GM18502 (cell line): ENCODE results near the gene HNRNPH3.

Source experiments
- ATAC-seq: cut with Tn5 transposase; IDR thresholded peaks from one replicate; pipeline ENCODE4 v1.9.1; 2021; ENCODE audit warnings: mild to moderate bottlenecking; ENCODE audit not compliant: unreplicated experiment, poor library complexity

HNRNPH3 gene

DNA sequence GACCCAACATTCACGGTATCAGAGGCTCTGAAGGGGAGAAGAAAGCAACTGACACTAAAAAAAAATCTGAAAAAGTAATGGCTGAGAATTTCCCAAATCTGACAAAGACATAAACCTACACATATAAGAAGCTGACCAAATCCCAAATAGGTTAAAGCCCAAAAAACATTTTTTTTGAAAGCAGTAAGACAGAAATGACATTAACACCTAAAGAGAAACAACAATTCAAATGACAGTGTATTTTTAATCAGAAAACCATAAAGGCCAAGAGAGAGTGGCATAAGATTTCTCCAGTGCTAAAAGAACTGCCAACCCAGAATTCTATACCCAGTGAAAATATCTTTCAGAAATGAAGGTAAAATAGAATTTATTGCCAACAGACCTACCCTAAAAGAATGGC lies 39.7 kb downstream of the HNRNPH3 start:
- no peak for ATAC-seq

DNA sequence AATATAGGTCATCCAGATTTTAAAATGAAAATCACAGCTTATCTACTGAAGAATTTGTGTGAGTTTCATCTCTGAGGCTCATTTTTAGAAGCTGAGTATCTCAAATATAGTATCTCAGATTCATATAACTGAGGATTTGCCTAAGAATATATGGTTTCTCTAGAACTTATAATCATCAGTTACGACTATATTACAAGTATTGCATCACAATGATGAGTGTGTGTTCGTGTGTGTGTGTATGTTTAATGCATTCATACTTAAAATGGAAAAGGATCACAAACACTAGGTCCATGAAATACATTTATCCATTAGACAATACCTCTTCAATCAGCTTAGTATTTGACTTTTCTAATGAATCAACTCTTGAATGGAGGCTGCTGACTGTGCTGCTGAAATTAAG lies 53.9 kb downstream of the HNRNPH3 start:
- ATAC-seq: no peak
